Kidney tubule cell (primary cell): ENCODE results near the gene PTHLH.

Experiments used
- DNase-seq: peaks from one replicate; pipeline ENCODE4 v3.0.0-alpha.2; 2018; ENCODE audit warnings: low spot score

PTHLH gene

GRCh38 chr12:27974735-27975221, 2.2 kb upstream of the PTHLH start:
- DNase-seq = no peak

- DNase-seq = no peak
These were observed 956 bp upstream of the PTHLH start for GRCh38 chr12:27973487-27973890.

GRCh38 chr12:27971606-27972005, 927 bp downstream of the PTHLH start:
- peak; percentile 37 for DNase-seq

GRCh38 chr12:27971121-27971489, 1.4 kb downstream of the PTHLH start:
- peak; percentile 31 for DNase-seq

- peak; percentile 34 for DNase-seq
These were observed 2.0 kb downstream of the PTHLH start for GRCh38 chr12:27970401-27971120.

- peak; percentile 82 for DNase-seq
These were observed 2.7 kb downstream of the PTHLH start for GRCh38 chr12:27969624-27970400.

- DNase-seq = peak; percentile 34
These were observed 3.4 kb downstream of the PTHLH start for GRCh38 chr12:27968972-27969623.

GRCh38 chr12:27967551-27968054, 4.9 kb downstream of the PTHLH start:
- DNase-seq = peak; percentile 78

GRCh38 chr12:27966870-27967269, 5.7 kb downstream of the PTHLH start:
- DNase-seq = peak; percentile 97

- peak; percentile 79 for DNase-seq
These were observed 6.6 kb downstream of the PTHLH start for GRCh38 chr12:27965966-27966365.

- peak; percentile 93 for DNase-seq
These were observed 7.1 kb downstream of the PTHLH start for GRCh38 chr12:27965411-27965810.

GRCh38 chr12:27964123-27964522, 8.4 kb downstream of the PTHLH start:
- no peak for DNase-seq

GRCh38 chr12:27960821-27961220, 11.7 kb downstream of the PTHLH start:
- DNase-seq = no peak

GRCh38 chr12:27958675-27959074, 13.9 kb downstream of the PTHLH start:
- DNase-seq = no peak

GRCh38 chr12:27957366-27957765, 15.2 kb downstream of the PTHLH start:
- no peak for DNase-seq

- DNase-seq = no peak
These were observed 18.7 kb downstream of the PTHLH start for GRCh38 chr12:27953817-27954216.

- no peak for DNase-seq
These were observed 19.2 kb downstream of the PTHLH start for GRCh38 chr12:27953348-27953747.

- no peak for DNase-seq
These were observed 20.0 kb downstream of the PTHLH start for GRCh38 chr12:27952510-27952909.

GRCh38 chr12:27951898-27952297, 20.6 kb downstream of the PTHLH start:
- DNase-seq = no peak

- no peak for DNase-seq
These were observed 26.1 kb downstream of the PTHLH start for GRCh38 chr12:27946421-27946820.

GRCh38 chr12:27940756-27941402, 31.7 kb downstream of the PTHLH start:
- peak; percentile 76 for DNase-seq

GRCh38 chr12:27940245-27940644, 32.3 kb downstream of the PTHLH start:
- no peak for DNase-seq
